Glutamatergic neuron (in vitro differentiated cells): ENCODE data around the gene TXNDC11. TPM values are rescaled to one million over a fixed set of nuclear protein-coding genes. Genes with fewer than 3 reads are reported as not detected.

Experiments used
- DNase-seq: peaks from one replicate; pipeline ENCODE4 v3.0.0; 2022
- H3K27ac Mint-ChIP-seq: one replicate; pipeline ENCODE4 v1.8.0; 2020; ENCODE audit warnings: mild to moderate bottlenecking, mixed read lengths, inconsistent platforms; ENCODE audit not compliant: unreplicated experiment
- H3K27me3 Mint-ChIP-seq: one replicate; pipeline ENCODE4 v1.8.0; 2020; ENCODE audit warnings: mild to moderate bottlenecking, moderate library complexity, mixed read lengths, inconsistent platforms; ENCODE audit not compliant: unreplicated experiment
- H3K36me3 Mint-ChIP-seq: one replicate; pipeline ENCODE4 v1.8.0; 2020; ENCODE audit warnings: mild to moderate bottlenecking, mixed read lengths, inconsistent platforms; ENCODE audit not compliant: unreplicated experiment
- H3K4me1 Mint-ChIP-seq: one replicate; pipeline ENCODE4 v1.8.0; 2020; ENCODE audit warnings: mild to moderate bottlenecking, low read depth, mixed read lengths, inconsistent platforms; ENCODE audit not compliant: unreplicated experiment
- H3K4me3 Mint-ChIP-seq: one replicate; pipeline ENCODE4 v1.8.0; 2020; ENCODE audit warnings: mild to moderate bottlenecking, mixed read lengths, inconsistent platforms; ENCODE audit not compliant: unreplicated experiment
- H3K9me3 Mint-ChIP-seq: one replicate; pipeline ENCODE4 v1.8.0; 2020; ENCODE audit warnings: mild to moderate bottlenecking, moderate library complexity, mixed read lengths, inconsistent platforms; ENCODE audit not compliant: unreplicated experiment
- total RNA-seq: library from RNA; stranded (reverse); fragmentation: NEBNext Ultra II Directional; extraction: Animal tissue kit (Norgen Biotek cat#: 25700); gene quantifications from one replicate; pipeline ENCODE4 v1.2.1, GENCODE V29; 2021; ENCODE audit not compliant: unreplicated experiment
- TF ChIP-seq, protein P1 (sequence below): fragments of 200-600 bp; sonication (generic); IDR thresholded peaks from one replicate; pipeline ENCODE4 v1.5.0; 2021; ENCODE audit not compliant: partially characterized antibody, unreplicated experiment

TXNDC11 gene
- total RNA-seq, 1 donor from 2014 or later, result 18.4 TPM

DNA sequence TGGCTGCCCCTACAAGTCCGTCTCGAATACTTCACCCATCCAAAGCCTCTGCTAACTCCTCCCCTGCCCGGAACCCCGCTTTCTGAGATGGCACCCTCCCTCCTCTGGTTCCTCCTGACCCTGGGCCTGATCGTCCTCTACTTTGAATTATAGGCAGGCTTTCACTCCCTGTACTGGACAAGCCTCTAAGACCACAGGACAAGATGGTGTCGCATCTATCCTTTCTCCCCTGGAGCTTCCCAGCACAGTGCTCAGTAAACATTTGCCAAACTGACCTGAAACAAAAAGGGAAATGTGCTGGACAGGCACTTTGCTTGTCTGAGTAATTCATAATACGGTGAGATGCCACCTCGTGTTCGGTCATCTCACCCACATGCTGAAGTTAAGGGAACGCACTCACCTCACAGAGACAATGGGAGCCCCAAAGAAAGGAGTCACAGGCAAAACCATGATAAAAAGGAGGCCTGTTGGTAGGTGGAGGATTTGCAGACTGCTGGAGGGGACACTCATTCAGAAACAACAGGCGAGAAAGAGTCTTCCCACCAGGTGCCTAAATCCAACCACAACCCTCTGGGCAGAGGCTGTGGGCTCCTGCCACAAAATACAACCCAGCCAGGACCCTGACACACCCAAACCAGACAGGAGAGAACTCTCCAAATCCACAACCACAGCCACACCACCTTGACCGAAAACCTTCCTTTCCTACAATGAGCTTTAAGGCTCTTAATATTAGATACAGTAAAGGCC is 46.2 kb downstream of the TXNDC11 start:
- no peak for DNase-seq
- H3K4me1 Mint-ChIP-seq, result peaks cover 28% of the 10 kb centered on the region
- TF ChIP-seq, protein P1, sequence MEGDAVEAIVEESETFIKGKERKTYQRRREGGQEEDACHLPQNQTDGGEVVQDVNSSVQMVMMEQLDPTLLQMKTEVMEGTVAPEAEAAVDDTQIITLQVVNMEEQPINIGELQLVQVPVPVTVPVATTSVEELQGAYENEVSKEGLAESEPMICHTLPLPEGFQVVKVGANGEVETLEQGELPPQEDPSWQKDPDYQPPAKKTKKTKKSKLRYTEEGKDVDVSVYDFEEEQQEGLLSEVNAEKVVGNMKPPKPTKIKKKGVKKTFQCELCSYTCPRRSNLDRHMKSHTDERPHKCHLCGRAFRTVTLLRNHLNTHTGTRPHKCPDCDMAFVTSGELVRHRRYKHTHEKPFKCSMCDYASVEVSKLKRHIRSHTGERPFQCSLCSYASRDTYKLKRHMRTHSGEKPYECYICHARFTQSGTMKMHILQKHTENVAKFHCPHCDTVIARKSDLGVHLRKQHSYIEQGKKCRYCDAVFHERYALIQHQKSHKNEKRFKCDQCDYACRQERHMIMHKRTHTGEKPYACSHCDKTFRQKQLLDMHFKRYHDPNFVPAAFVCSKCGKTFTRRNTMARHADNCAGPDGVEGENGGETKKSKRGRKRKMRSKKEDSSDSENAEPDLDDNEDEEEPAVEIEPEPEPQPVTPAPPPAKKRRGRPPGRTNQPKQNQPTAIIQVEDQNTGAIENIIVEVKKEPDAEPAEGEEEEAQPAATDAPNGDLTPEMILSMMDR, result no peak
- no peaks in the 10 kb centered on the region for H3K36me3 Mint-ChIP-seq
- H3K9me3 Mint-ChIP-seq, result peaks cover 5% of the 10 kb centered on the region
- H3K27ac Mint-ChIP-seq, result peak overlapping the region; percentile 45
- peaks cover 2% of the 10 kb centered on the region for H3K27me3 Mint-ChIP-seq
- H3K4me3 Mint-ChIP-seq, result no peak overlapping the region

DNA sequence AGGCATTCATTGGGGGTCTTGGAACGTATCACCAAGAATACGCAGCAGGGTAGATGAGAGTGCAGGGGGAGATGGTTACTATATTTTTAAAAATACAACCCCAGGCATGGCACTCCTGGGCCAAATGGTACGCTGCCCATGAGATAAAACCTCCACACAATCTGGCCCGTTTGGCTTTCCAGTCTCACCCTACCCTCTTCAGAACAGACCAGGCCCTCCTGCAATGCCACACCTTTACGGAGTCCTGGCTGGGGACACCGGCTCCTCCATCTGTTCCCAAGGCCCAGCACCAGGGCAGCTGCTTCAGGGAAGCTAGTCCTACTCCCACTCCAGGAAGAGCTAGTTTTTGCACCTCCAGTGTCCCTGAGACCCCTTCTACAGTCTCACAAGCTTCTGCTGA is 50.0 kb downstream of the TXNDC11 start:
- peaks cover 5% of the 10 kb centered on the region for H3K9me3 Mint-ChIP-seq
- H3K27ac Mint-ChIP-seq, result peak overlapping the region; percentile 36
- no peak for DNase-seq
- H3K27me3 Mint-ChIP-seq, result peaks cover 2% of the 10 kb centered on the region
- H3K4me3 Mint-ChIP-seq, result no peak overlapping the region
- TF ChIP-seq, protein P1, result no peak
- H3K36me3 Mint-ChIP-seq, result no peaks in the 10 kb centered on the region
- peaks cover 21% of the 10 kb centered on the region for H3K4me1 Mint-ChIP-seq

DNA sequence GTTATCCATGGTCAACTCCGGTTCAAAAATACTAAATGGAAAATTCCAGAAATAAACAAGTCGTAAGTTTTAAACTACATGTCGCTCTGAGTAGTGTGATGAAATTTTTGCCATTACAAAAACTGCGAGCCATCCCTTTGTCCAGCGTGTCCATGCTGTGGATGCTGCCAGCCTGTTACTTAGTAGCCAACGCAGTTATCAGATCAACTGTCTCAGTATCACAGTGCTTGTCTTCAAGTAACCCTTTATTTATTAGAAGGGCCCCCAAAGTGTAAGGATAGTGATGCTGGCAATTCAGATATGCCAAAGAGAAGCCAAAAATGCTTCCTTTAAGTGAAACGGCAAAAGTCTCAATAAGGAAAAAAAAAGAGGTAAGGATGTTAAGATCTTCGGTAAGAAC is 50.5 kb downstream of the TXNDC11 start:
- TF ChIP-seq, protein P1, result no peak
- Mint-ChIP-seq H3K4me1 (peaks cover 18% of the 10 kb centered on the region), H3K9me3 (peaks cover 5% of the 10 kb centered on the region), H3K4me3 (no peak overlapping the region), H3K27ac (peak overlapping the region; percentile 0), H3K27me3 (peaks cover 2% of the 10 kb centered on the region), H3K36me3 (no peaks in the 10 kb centered on the region)
- DNase-seq, result no peak

DNA sequence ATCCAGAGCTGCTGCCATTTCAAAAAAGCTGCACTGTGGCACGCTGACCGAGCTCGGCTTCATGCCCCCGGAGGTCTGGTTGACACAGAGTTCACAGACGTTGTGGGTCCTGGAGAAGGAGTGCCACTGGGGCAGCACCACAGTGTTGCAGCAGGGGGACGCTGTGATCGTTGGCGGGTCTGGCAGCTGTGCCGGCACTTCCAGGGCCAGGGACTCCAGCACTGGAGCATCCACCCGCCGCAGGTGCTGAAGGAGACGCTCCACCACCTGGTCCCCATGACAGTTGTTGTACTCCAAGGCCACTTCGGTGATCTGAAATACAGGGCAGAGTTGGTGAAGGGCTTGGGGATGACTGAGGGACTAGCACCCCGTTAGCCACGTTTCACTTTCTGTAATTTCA is 50.9 kb downstream of the TXNDC11 start:
- Mint-ChIP-seq H3K27me3 (peaks cover 2% of the 10 kb centered on the region), H3K36me3 (no peaks in the 10 kb centered on the region), H3K4me1 (peaks cover 16% of the 10 kb centered on the region), H3K4me3 (no peak overlapping the region), H3K27ac (no peak overlapping the region), H3K9me3 (peaks cover 3% of the 10 kb centered on the region)
- no peak for DNase-seq
- TF ChIP-seq, protein P1, result no peak

DNA sequence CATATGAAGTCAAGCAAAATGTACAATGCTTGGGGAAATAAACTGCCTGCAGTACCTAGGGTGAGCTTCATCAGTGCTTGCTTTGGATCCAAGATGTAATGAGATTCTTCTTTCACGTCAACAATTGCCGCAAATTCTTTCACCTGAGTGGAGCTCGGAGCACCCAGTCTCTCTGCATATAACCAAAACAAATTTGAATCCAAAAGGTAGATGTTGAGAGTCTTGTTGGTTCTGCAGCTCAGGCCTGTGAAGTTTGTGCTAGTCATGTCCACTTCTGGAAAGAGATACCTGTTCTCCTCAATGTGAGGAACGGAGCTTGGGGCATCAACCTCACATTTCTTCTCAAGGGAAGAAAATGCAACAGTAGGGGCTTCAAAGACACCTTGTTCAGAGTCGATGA is 51.4 kb downstream of the TXNDC11 start:
- DNase-seq, result no peak
- H3K27ac Mint-ChIP-seq, result no peak overlapping the region
- no peaks in the 10 kb centered on the region for H3K36me3 Mint-ChIP-seq
- TF ChIP-seq, protein P1, result no peak
- H3K4me3 Mint-ChIP-seq, result no peak overlapping the region
- H3K27me3 Mint-ChIP-seq, result peaks cover 2% of the 10 kb centered on the region
- H3K4me1 Mint-ChIP-seq, result peaks cover 14% of the 10 kb centered on the region
- peaks cover 3% of the 10 kb centered on the region for H3K9me3 Mint-ChIP-seq
